SK-N-MC (cell line): Measurements from ENCODE around the gene CCDC27.

ENCODE experiments used
- DNase-seq: peaks from one replicate; pipeline ENCODE4 v3.0.0-alpha.2; 2011; ENCODE audit warnings: low read depth, low spot score
- H3K27ac ChIP-seq: fragments of 200-600 bp; sonication (generic); 2 replicates; pipeline ENCODE4 v1.5.1; 2016; ENCODE audit warnings: mixed run types
- H3K36me3 ChIP-seq: fragments of 200-600 bp; sonication (generic); 2 replicates; pipeline ENCODE4 v1.6.1; 2017; ENCODE audit warnings: antibody characterized with exemption, low read length, mixed read lengths; ENCODE audit not compliant: insufficient read depth
- H3K4me3 ChIP-seq: fragments of 200-600 bp; sonication (generic); 2 replicates; pipeline ENCODE4 v1.5.1; 2016
- H3K9ac ChIP-seq: fragments of 200-600 bp; sonication (generic); 2 replicates; pipeline ENCODE4 v1.8.0; 2017; ENCODE audit warnings: mixed run types, mixed read lengths; ENCODE audit not compliant: insufficient read length
- H3K9me3 ChIP-seq: fragments of 200-600 bp; sonication (generic); 2 replicates; pipeline ENCODE4 v1.6.1; 2017; ENCODE audit warnings: low read depth, mild to moderate bottlenecking, antibody characterized with exemption, low read length, moderate library complexity, mixed read lengths
- EZH2 ChIP-seq: fragments of 200-600 bp; sonication (generic); IDR thresholded peaks from one replicate; pipeline ENCODE4 v1.6.1; 2017; ENCODE audit warnings: antibody characterized with exemption
- FOXP2 ChIP-seq: optimal IDR thresholded peaks from 2 replicates; pipeline ENCODE3; 2011; ENCODE audit warnings: mild to moderate bottlenecking, moderate library complexity; ENCODE audit not compliant: insufficient read depth; ENCODE audit errors: extremely low read length, control extremely low read depth
- POLR2AphosphoS5 ChIP-seq: IDR thresholded peaks from 2 replicates; pipeline ENCODE4 v1.6.1; 2012; ENCODE audit warnings: mild to moderate bottlenecking, low read depth, low read length, borderline replicate concordance

CCDC27 gene

GRCh38 chr1:3740752-3741151 lies 11.5 kb upstream of the CCDC27 start:
- Histone ChIP-seq H3K36me3 (peaks cover 6% of the 10 kb centered on the region; the same call in 1 of the 2 replicates), H3K27ac (no peak overlapping the region), H3K4me3 (no peak overlapping the region), H3K9me3 (no peaks in the 10 kb centered on the region), H3K9ac (no peak overlapping the region)
- DNase-seq, result no peak
- no peak for TF ChIP-seq EZH2
- no peak for TF ChIP-seq POLR2AphosphoS5
- no peak for TF ChIP-seq FOXP2

- H3K9ac ChIP-seq, result no peak overlapping the region
- H3K4me3 ChIP-seq, result no peak overlapping the region
- H3K9me3 ChIP-seq, result no peaks in the 10 kb centered on the region
- TF ChIP-seq EZH2, result no peak
- no peak for TF ChIP-seq POLR2AphosphoS5
- TF ChIP-seq FOXP2, result no peak
- no peak for DNase-seq
- no peak overlapping the region for H3K27ac ChIP-seq
- peaks cover 6% of the 10 kb centered on the region; the same call in 1 of the 2 replicates for H3K36me3 ChIP-seq
Measured at GRCh38 chr1:3741566-3742438, 10.4 kb upstream of the CCDC27 start.

- no peak for TF ChIP-seq EZH2
- TF ChIP-seq POLR2AphosphoS5, result no peak
- no peak for TF ChIP-seq FOXP2
- Histone ChIP-seq H3K9ac (no peak overlapping the region), H3K9me3 (no peaks in the 10 kb centered on the region), H3K27ac (no peak overlapping the region), H3K4me3 (no peak overlapping the region), H3K36me3 (peaks cover 6% of the 10 kb centered on the region; the same call in 1 of the 2 replicates)
- DNase-seq, result no peak
Measured at GRCh38 chr1:3742439-3743298, 9.6 kb upstream of the CCDC27 start.

DNA sequence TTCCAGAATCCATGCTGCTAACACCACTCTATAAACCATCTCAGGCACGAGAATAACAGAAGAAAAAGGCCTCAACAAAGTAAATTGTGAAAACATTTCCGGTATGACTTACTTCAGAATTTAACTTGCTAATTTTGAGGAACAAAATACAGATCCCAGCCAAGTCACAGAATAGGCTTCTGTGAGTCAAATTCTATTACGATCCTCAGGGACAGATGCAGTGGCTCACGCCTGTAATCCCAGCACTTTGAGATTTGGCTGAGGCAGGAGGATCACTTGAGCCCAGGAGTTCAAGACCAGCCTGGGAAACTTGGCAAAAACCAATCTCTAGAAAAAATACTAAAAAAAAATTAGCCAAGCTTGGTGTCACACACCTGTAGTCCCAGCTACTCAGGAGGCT lies 8.8 kb upstream of the CCDC27 start:
- no peak for DNase-seq
- Histone ChIP-seq H3K27ac (no peak overlapping the region), H3K36me3 (peaks cover 4% of the 10 kb centered on the region; the same call in 1 of the 2 replicates), H3K9ac (no peak overlapping the region), H3K9me3 (no peaks in the 10 kb centered on the region), H3K4me3 (no peak overlapping the region)
- TF ChIP-seq EZH2 (no peak), FOXP2 (no peak), POLR2AphosphoS5 (no peak)

GRCh38 chr1:3743826-3744225 lies 8.4 kb upstream of the CCDC27 start:
- TF ChIP-seq EZH2 (no peak), FOXP2 (no peak), POLR2AphosphoS5 (no peak)
- H3K9ac ChIP-seq, result no peak overlapping the region
- no peak overlapping the region for H3K27ac ChIP-seq
- no peak for DNase-seq
- H3K9me3 ChIP-seq, result no peaks in the 10 kb centered on the region
- no peak overlapping the region for H3K4me3 ChIP-seq
- H3K36me3 ChIP-seq, result peaks cover 3% of the 10 kb centered on the region; the same call in 1 of the 2 replicates

- Histone ChIP-seq H3K36me3 (peaks cover 3% of the 10 kb centered on the region; the same call in 1 of the 2 replicates), H3K9ac (no peak overlapping the region), H3K4me3 (no peak overlapping the region), H3K9me3 (no peaks in the 10 kb centered on the region), H3K27ac (no peak overlapping the region)
- no peak for DNase-seq
- TF ChIP-seq EZH2, result no peak
- no peak for TF ChIP-seq FOXP2
- TF ChIP-seq POLR2AphosphoS5, result no peak
Measured at GRCh38 chr1:3744646-3745045, 7.6 kb upstream of the CCDC27 start.

DNA sequence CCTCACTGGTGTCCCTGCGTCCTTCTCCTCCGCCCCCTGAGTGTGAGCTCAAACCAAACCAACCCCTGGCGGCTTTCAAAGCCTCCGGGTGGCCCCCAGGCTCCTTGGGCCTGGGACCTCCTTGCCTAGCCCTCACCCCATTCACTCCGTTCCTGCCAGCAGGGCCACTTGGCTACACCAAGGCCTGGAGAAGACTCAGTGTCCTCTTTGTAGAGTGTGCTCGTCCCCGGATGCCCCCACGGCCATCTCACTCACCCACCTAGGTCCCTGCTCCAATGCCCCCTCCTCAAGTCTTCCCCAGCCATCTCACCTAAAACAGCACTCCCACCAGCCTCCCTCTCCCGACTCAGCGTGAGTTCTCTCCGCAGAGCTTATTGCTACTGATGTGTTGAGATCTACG lies 7.2 kb upstream of the CCDC27 start:
- no peak for TF ChIP-seq FOXP2
- no peak for TF ChIP-seq POLR2AphosphoS5
- no peak for TF ChIP-seq EZH2
- Histone ChIP-seq H3K36me3 (peaks cover under 1% of the 10 kb centered on the region; the same call in 1 of the 2 replicates), H3K9ac (no peak overlapping the region), H3K27ac (no peak overlapping the region), H3K4me3 (no peak overlapping the region), H3K9me3 (no peaks in the 10 kb centered on the region)
- no peak for DNase-seq
